ENCODE results near the gene GLCE.

Gene GLCE

GRCh38 chr15:69194854-69195253 lies 34.4 kb downstream of the GLCE start:
- CTCF ChIA-PET: interaction anchor here (1.0 to 1.1 kb wide), 3 partner anchors 10 to 33 kb away, joined by 3 read pairs; no protein-coding TSS in a partner anchor
- TF ChIP-seq, protein P1, sequence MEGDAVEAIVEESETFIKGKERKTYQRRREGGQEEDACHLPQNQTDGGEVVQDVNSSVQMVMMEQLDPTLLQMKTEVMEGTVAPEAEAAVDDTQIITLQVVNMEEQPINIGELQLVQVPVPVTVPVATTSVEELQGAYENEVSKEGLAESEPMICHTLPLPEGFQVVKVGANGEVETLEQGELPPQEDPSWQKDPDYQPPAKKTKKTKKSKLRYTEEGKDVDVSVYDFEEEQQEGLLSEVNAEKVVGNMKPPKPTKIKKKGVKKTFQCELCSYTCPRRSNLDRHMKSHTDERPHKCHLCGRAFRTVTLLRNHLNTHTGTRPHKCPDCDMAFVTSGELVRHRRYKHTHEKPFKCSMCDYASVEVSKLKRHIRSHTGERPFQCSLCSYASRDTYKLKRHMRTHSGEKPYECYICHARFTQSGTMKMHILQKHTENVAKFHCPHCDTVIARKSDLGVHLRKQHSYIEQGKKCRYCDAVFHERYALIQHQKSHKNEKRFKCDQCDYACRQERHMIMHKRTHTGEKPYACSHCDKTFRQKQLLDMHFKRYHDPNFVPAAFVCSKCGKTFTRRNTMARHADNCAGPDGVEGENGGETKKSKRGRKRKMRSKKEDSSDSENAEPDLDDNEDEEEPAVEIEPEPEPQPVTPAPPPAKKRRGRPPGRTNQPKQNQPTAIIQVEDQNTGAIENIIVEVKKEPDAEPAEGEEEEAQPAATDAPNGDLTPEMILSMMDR (IDR thresholded peaks at IDR 0.05; ENCODE audit: insufficient read depth, low read length, missing control alignments): no peak
- POLR2A ChIA-PET: interaction anchor here (0.8 kb wide), 1 partner anchor 34 kb away, joined by 4 read pairs; the partner anchor contains the start of gene GLCE
- no peak for DNase-seq (ENCODE audit: low read depth, low spot score)
- no peak overlapping the region for H3K4me3 ChIP-seq (ENCODE audit: low read depth, low read length)

- ChIA-PET POLR2A (no interaction called here), CTCF (interaction anchor here (1.0 to 2.1 kb wide), 3 partner anchors 43 to 193 kb away, joined by 3 to 7 read pairs (median 3); no protein-coding TSS in a partner anchor)
- DNase-seq (ENCODE audit: low read depth, low spot score): no peak
- TF ChIP-seq, protein P1 (IDR thresholded peaks at IDR 0.05; ENCODE audit: insufficient read depth, low read length, missing control alignments): no peak
- no peak overlapping the region for H3K4me3 ChIP-seq (ENCODE audit: low read depth, low read length)
Measured at GRCh38 chr15:69200832-69201745, 40.7 kb downstream of the GLCE start.

DNA sequence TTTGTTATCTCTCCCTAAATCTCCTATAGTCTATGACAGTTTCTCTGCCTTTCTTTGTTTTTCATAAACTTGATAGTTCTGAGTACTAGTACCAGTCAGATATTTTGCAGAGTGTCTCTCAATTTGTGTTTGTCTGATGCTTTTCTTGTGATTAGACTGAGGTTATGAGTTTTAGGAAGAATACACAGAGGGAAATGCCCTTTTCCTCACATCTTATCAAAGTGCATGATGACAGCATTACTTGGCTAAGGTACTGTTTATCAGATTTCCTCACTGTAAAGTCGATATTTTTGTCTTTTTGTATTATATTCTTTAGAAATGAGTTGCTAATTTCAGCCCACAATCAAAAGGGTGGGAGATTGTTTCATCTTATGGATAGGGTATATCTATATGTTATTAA lies 45.6 kb downstream of the GLCE start:
- CTCF ChIA-PET: no interaction called here
- no peak for DNase-seq (ENCODE audit: low read depth, low spot score)
- TF ChIP-seq, protein P1 (IDR thresholded peaks at IDR 0.05; ENCODE audit: insufficient read depth, low read length, missing control alignments): no peak
- POLR2A ChIA-PET: no interaction called here
- no peak overlapping the region for H3K4me3 ChIP-seq (ENCODE audit: low read depth, low read length)

DNA sequence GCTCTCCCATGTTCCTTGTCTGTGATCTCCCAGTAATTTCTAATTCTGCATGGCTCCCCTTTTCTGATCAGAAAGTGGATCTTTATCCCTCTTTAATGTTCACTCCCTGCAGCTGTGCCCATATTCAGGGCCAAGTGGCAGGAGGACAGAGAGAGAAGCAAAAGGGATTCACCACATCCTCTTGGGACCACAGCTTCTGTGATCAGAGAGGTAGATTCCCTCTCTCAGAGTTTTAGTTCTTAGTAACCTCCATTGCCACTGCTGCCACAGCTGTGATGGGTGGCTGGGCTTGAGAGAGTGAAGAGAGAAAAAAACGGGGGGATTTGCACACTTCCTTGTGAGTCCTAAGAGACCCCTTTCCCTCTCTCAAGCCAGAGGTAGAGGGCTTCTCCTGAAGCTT lies 49.2 kb downstream of the GLCE start:
- TF ChIP-seq, protein P1 (IDR thresholded peaks at IDR 0.05; ENCODE audit: insufficient read depth, low read length, missing control alignments): no peak
- DNase-seq (ENCODE audit: low read depth, low spot score): no peak
- CTCF ChIA-PET: interaction anchor here (1.9 kb wide), 1 partner anchor 150 kb away, joined by 6 read pairs; no protein-coding TSS in a partner anchor
- no peak overlapping the region for H3K4me3 ChIP-seq (ENCODE audit: low read depth, low read length)
- POLR2A ChIA-PET: no interaction called here

GRCh38 chr15:69210574-69210973 lies 50.1 kb downstream of the GLCE start:
- POLR2A ChIA-PET: no interaction called here
- CTCF ChIA-PET: interaction anchor here (0.7 to 1.9 kb wide), 2 partner anchors 24 to 151 kb away, joined by 3 to 6 read pairs; no protein-coding TSS in a partner anchor

GRCh38 chr15:69213786-69214185 lies 53.4 kb downstream of the GLCE start:
- TF ChIP-seq, protein P1 (IDR thresholded peaks at IDR 0.05; ENCODE audit: insufficient read depth, low read length, missing control alignments): no peak
- DNase-seq (ENCODE audit: low read depth, low spot score): no peak
- no peak overlapping the region for H3K4me3 ChIP-seq (ENCODE audit: low read depth, low read length)
- ChIA-PET CTCF (no interaction called here), POLR2A (no interaction called here)

More at GRCh38 chr15:69210574-69210973, 50.1 kb downstream of the GLCE start:
- no peak for DNase-seq (ENCODE audit: low read depth, low spot score)
- no peak overlapping the region for H3K4me3 ChIP-seq (ENCODE audit: low read depth, low read length)
- TF ChIP-seq, protein P1 (IDR thresholded peaks at IDR 0.05; ENCODE audit: insufficient read depth, low read length, missing control alignments): no peak

All from AG04449 (cell line).